HCT116 (cell line): ENCODE data around the gene TMEM62. TPM values are rescaled to one million over a fixed set of nuclear protein-coding genes. Genes with fewer than 3 reads are reported as not detected.
"Not testable (repeated sequence)": the region's sequence is repeated elsewhere in the genome, so short reads cannot be mapped to it uniquely, and the experiment has no call there.

Experiments
- ATAC-seq: fragments of 200-7000 bp; cut with Tn5 transposase; 2 replicates; pipeline ENCODE4 v1.9.1; 2020; ENCODE audit warnings: mild to moderate bottlenecking, moderate library complexity
- BruUV-seq: library from RNA; stranded (reverse); fragments of 400-500 nt; replicated peaks from 2 replicates; lab custom pipeline; 2021; lab: Mats Ljungman, UMichigan
- CTCF ChIA-PET: fragments of 300-600 bp; sonication (Branson Sonifier 250); formaldehyde crosslinking; loops from one replicate; lab custom pipeline; 2021; ENCODE audit warnings: antibody characterized with exemption; lab: Charles Lee
- POLR2A ChIA-PET: fragments of 300-600, 350-600 bp; sonication (Branson Sonifier 250); formaldehyde crosslinking; loops from one replicate; lab custom pipeline; 2021; ENCODE audit warnings: antibody characterized with exemption; lab: Charles Lee
- RAD21 ChIA-PET, 2 experiments: fragments of 300-600 bp; sonication (Branson Sonifier 250); formaldehyde crosslinking; loops; one replicate each; lab custom pipeline; 2023; ENCODE audit warnings: low total read pairs in 2 of 2; ENCODE audit not compliant: uncharacterized antibody in 2 of 2, unreplicated experiment in 2 of 2, low non-redundant PET in 1 of 2; lab: Charles Lee
- DNase-seq: peaks from one replicate; pipeline ENCODE4 v3.0.0-alpha.2; 2010; ENCODE audit warnings: low read depth, low spot score
- H2AFZ ChIP-seq: fragments of 200-600 bp; shearing (Covaris generic), sonication (generic); 2 replicates; pipeline ENCODE4 v1.6.1; 2017; ENCODE audit warnings: low read depth, mixed run types, mixed read lengths, antibody characterized with exemption, low read length; ENCODE audit not compliant: poor library complexity, severe bottlenecking
- H3K27ac ChIP-seq: 2 replicates; pipeline ENCODE4 v1.5.1; 2012; ENCODE audit warnings: low read depth, low read length
- H3K27me3 ChIP-seq: fragments of 200-600 bp; sonication (generic); 2 replicates; pipeline ENCODE4 v1.6.1; 2016; ENCODE audit warnings: mixed run types, low read length, mixed read lengths; ENCODE audit not compliant: insufficient read depth
- H3K36me3 ChIP-seq, 2 experiments: fragments of 200-500 bp in 1 of 2; fragments of 200-600 bp in 1 of 2; sonication (Bioruptor generic) in 1 of 2; sonication (generic) in 1 of 2; 2 replicates each; pipeline versions ENCODE4 v1.5.1 to v1.6.1; 2014 to 2016; ENCODE audit warnings: low read length in 2 of 2, inconsistent platforms in 1 of 2, mixed read lengths in 1 of 2, mixed run types in 1 of 2; ENCODE audit not compliant: insufficient read depth in 2 of 2, control insufficient read depth in 1 of 2
- H3K4me1 ChIP-seq, 2 experiments: fragments of 200-600 bp in 1 of 2; sonication (generic) in 1 of 2; 2 replicates each; pipeline versions ENCODE4 v1.5.1 to v1.6.1; 2012 to 2017; ENCODE audit warnings: low read length in 2 of 2, inconsistent platforms in 1 of 2, mild to moderate bottlenecking in 1 of 2, mixed read lengths in 1 of 2, mixed run types in 1 of 2, moderate library complexity in 1 of 2; ENCODE audit not compliant: insufficient read depth in 2 of 2, control insufficient read depth in 1 of 2
- H3K4me2 ChIP-seq: fragments of 200-600 bp; sonication (generic); 2 replicates; pipeline ENCODE4 v1.6.1; 2017; ENCODE audit warnings: mixed run types, low read length, mixed read lengths
- H3K4me3 ChIP-seq, 2 experiments: fragments of 200-600 bp in 1 of 2; sonication (generic) in 1 of 2; replicated peaks in 1 of 2; 2 replicates each; pipeline ENCODE4 v1.5.1; 2011 to 2016; ENCODE audit warnings: low read length in 2 of 2, control low read depth in 1 of 2, low read depth in 1 of 2, mild to moderate bottlenecking in 1 of 2, mixed read lengths in 1 of 2, mixed run types in 1 of 2
- H3K79me2 ChIP-seq: fragments of 200-600 bp; sonication (generic); 2 replicates; pipeline ENCODE4 v1.6.1; 2017; ENCODE audit warnings: mild to moderate bottlenecking, mixed run types, low read length, moderate library complexity, mixed read lengths; ENCODE audit not compliant: insufficient read depth
- H3K9ac ChIP-seq: fragments of 200-600 bp; sonication (generic); 2 replicates; pipeline ENCODE4 v1.6.1; 2016; ENCODE audit warnings: low read length, mixed read lengths
- H3K9me2 ChIP-seq: fragments of 200-600 bp; sonication (generic), shearing (Covaris generic); 2 replicates; pipeline ENCODE4 v1.6.1; 2017; ENCODE audit warnings: mixed run types, mild to moderate bottlenecking, moderate library complexity; ENCODE audit not compliant: insufficient read depth
- H3K9me3 ChIP-seq, 2 experiments: fragments of 200-500 bp in 1 of 2; fragments of 200-600 bp in 1 of 2; sonication (Bioruptor generic) in 1 of 2; sonication (generic) in 1 of 2; 2 replicates each; pipeline ENCODE4 v1.6.1; 2014 to 2017; ENCODE audit warnings: low read length in 2 of 2, mixed read lengths in 2 of 2, inconsistent platforms in 1 of 2, low read depth in 1 of 2, mild to moderate bottlenecking in 1 of 2, mixed run types in 1 of 2, moderate library complexity in 1 of 2; ENCODE audit not compliant: control insufficient read depth in 1 of 2, insufficient read depth in 1 of 2
- H4K20me1 ChIP-seq: fragments of 200-600 bp; sonication (generic), shearing (Covaris generic); 2 replicates; pipeline ENCODE4 v1.6.1; 2017; ENCODE audit warnings: mixed run types, mild to moderate bottlenecking, moderate library complexity; ENCODE audit not compliant: insufficient read depth
- EZH2phosphoT487 ChIP-seq: fragments of 200-600 bp; IDR thresholded peaks from 2 replicates; pipeline ENCODE4 v1.6.1; 2018; ENCODE audit warnings: antibody characterized with exemption, borderline replicate concordance
- SP1 ChIP-seq: IDR thresholded peaks from 2 replicates; pipeline ENCODE4 v1.6.1; 2012; ENCODE audit warnings: low read depth
- intact Hi-C: fragments of 100-400 bp; cut with micrococcal nuclease; formaldehyde crosslinking; loops from 2 replicates; pipeline ENCODE4 v1.10.0; 2022
- total RNA-seq: library from RNA; stranded (reverse); gene quantifications from one replicate; pipeline ENCODE4 v1.2.1, GENCODE V29; 2021; ENCODE audit not compliant: unreplicated experiment

Gene TMEM62
- total RNA-seq, 1 experiment from 2014 or later, result 8.8 TPM

- intact Hi-C loops, result no loop called here
- H3K9me2 ChIP-seq, result no peaks in the 10 kb centered on the region
- no peak overlapping the region for H3K27ac ChIP-seq
These were observed 36.5 kb downstream of the TMEM62 start for GRCh38 chr15:43169888-43170287.

DNA sequence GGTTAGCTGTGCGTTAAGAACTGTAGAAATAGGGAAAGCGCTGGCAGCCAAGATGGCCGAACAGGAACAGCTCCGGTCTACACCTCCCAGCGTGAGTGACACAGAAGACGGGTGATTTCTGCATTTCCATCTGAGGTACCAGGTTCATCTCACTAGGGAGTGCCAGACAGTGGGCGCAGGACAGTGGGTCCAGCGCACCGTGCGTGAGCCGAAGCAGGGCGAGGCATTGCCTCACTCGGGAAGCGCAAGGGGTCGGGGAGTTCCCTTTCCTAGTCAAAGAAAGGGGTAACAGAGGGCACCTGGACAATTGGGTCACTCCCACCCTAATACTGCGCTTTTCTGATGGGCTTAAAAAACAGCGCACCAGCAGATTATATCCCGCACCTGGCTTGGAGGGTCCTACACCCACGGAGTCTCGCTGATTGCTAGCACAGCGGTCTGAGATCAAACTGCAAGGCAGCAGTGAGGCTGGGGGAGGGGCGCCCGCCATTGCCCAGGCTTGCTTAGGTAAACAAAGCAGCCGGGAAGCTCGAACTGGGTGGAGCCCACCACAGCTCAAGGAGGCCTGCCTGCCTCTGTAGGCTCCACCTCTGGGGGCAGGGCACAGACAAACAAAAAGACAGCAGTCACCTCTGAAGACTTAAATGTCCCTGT, 42.4 kb downstream of the TMEM62 start:
- intact Hi-C loops, H3K4me2 ChIP-seq, H4K20me1 ChIP-seq, RAD21 ChIA-PET, CTCF ChIA-PET, BruUV-seq, H3K79me2 ChIP-seq, H3K27ac ChIP-seq, H3K9me3 ChIP-seq, DNase-seq, H3K4me3 ChIP-seq, H3K27me3 ChIP-seq, H3K9me2 ChIP-seq, H3K36me3 ChIP-seq, POLR2A ChIA-PET, H3K9ac ChIP-seq, ATAC-seq, H2AFZ ChIP-seq, H3K4me1 ChIP-seq: not testable (repeated sequence)

More at GRCh38 chr15:43169888-43170287, 36.5 kb downstream of the TMEM62 start:
- Histone ChIP-seq H3K79me2 (no peaks in the 10 kb centered on the region), H2AFZ (no peak overlapping the region), H3K27me3 (no peaks in the 10 kb centered on the region), H3K9ac (no peak overlapping the region), H3K4me2 (no peak overlapping the region), H4K20me1 (no peaks in the 10 kb centered on the region), H3K4me3 (no peak overlapping the region), H3K9me3 (no peaks in the 10 kb centered on the region), H3K4me1 (no peaks in the 10 kb centered on the region)
- no peak for ATAC-seq
- CTCF ChIA-PET, result no interaction called here
- no peak for DNase-seq
- no TSS peak for BruUV-seq
- RAD21 ChIA-PET, result no interaction called here
- POLR2A ChIA-PET, result no interaction called here
- TF ChIP-seq EZH2phosphoT487, result no peak
- TF ChIP-seq SP1, result no peak
- TF ChIP-seq, all 23 proteins: peak for 0
- H3K36me3 ChIP-seq, result peaks cover 0 to 4% of the 10 kb centered on the region in 2 experiments; a peak in 1 of 4 replicates

GRCh38 chr15:43177147-43177546, 43.8 kb downstream of the TMEM62 start:
- H3K27ac ChIP-seq, H4K20me1 ChIP-seq, POLR2A ChIA-PET, CTCF ChIA-PET, H3K4me2 ChIP-seq, H3K9me2 ChIP-seq, H3K4me3 ChIP-seq, BruUV-seq, DNase-seq, H3K36me3 ChIP-seq, intact Hi-C loops, H2AFZ ChIP-seq, H3K9me3 ChIP-seq, ATAC-seq, RAD21 ChIA-PET, H3K4me1 ChIP-seq, H3K9ac ChIP-seq, H3K79me2 ChIP-seq, H3K27me3 ChIP-seq: not testable (repeated sequence)
